ENCODE measurements around the gene ENTHD1. TPM values are rescaled to one million over a fixed set of nuclear protein-coding genes. Genes with fewer than 3 reads are reported as not detected.
"Not testable (repeated sequence)": the region's sequence is repeated elsewhere in the genome, so short reads cannot be mapped to it uniquely, and the experiment has no call there.

ENTHD1 gene
- total RNA-seq, 1 experiment from 2014 or later: not detected

GRCh38 chr22:39900306-39901227 lies 7.0 kb upstream of the ENTHD1 start, which contains the start of gene GRAP2:
Gene GRAP2 (plus strand): TSS chr22:39901084. CDS start chr22:39947107, 46,023 bp downstream.
- DNase-seq (ENCODE audit: low spot score): no peak

GRCh38 chr22:39898997-39899396 lies 5.4 kb upstream of the ENTHD1 start:
- DNase-seq (ENCODE audit: low spot score): no peak

GRCh38 chr22:39897841-39898240 lies 4.3 kb upstream of the ENTHD1 start:
- no peak for DNase-seq (ENCODE audit: low spot score)

GRCh38 chr22:39896313-39896996 lies 2.9 kb upstream of the ENTHD1 start:
- DNase-seq (ENCODE audit: low spot score): no peak

GRCh38 chr22:39895682-39896081 lies 2.1 kb upstream of the ENTHD1 start:
- DNase-seq (ENCODE audit: low spot score): no peak

GRCh38 chr22:39894554-39895092 lies 1.1 kb upstream of the ENTHD1 start:
- no peak for DNase-seq (ENCODE audit: low spot score)

- DNase-seq (ENCODE audit: low spot score): not testable (repeated sequence)
Measured at GRCh38 chr22:39889924-39890323, 3.6 kb downstream of the ENTHD1 start.

GRCh38 chr22:39883057-39883456 lies 10.5 kb downstream of the ENTHD1 start:
- DNase-seq (ENCODE audit: low spot score): no peak

- no peak for DNase-seq (ENCODE audit: low spot score)
Measured at GRCh38 chr22:39880722-39881121, 12.8 kb downstream of the ENTHD1 start.

- DNase-seq (ENCODE audit: low spot score): no peak
Measured at GRCh38 chr22:39877079-39877845, 16.3 kb downstream of the ENTHD1 start.

GRCh38 chr22:39875176-39875885 lies 18.2 kb downstream of the ENTHD1 start:
- DNase-seq (ENCODE audit: low spot score): not testable (repeated sequence)

- DNase-seq (ENCODE audit: low spot score): no peak
Measured at GRCh38 chr22:39873965-39874364, 19.6 kb downstream of the ENTHD1 start.

- no peak for DNase-seq (ENCODE audit: low spot score)
Measured at GRCh38 chr22:39872548-39872947, 21.0 kb downstream of the ENTHD1 start.

GRCh38 chr22:39871008-39871798 lies 22.4 kb downstream of the ENTHD1 start:
- no peak for DNase-seq (ENCODE audit: low spot score)

GRCh38 chr22:39869797-39870196 lies 23.8 kb downstream of the ENTHD1 start:
- not testable (repeated sequence) for DNase-seq (ENCODE audit: low spot score)

- DNase-seq (ENCODE audit: low spot score): no peak
Measured at GRCh38 chr22:39868741-39869140, 24.8 kb downstream of the ENTHD1 start.

- no peak for DNase-seq (ENCODE audit: low spot score)
Measured at GRCh38 chr22:39859903-39860588, 33.5 kb downstream of the ENTHD1 start.

- no peak for DNase-seq (ENCODE audit: low spot score)
Measured at GRCh38 chr22:39856588-39856987, 37.0 kb downstream of the ENTHD1 start.

GRCh38 chr22:39852799-39853198 lies 40.8 kb downstream of the ENTHD1 start:
- DNase-seq (ENCODE audit: low spot score): no peak
